ENCODE results near the gene CUBN.

The CUBN gene

DNA sequence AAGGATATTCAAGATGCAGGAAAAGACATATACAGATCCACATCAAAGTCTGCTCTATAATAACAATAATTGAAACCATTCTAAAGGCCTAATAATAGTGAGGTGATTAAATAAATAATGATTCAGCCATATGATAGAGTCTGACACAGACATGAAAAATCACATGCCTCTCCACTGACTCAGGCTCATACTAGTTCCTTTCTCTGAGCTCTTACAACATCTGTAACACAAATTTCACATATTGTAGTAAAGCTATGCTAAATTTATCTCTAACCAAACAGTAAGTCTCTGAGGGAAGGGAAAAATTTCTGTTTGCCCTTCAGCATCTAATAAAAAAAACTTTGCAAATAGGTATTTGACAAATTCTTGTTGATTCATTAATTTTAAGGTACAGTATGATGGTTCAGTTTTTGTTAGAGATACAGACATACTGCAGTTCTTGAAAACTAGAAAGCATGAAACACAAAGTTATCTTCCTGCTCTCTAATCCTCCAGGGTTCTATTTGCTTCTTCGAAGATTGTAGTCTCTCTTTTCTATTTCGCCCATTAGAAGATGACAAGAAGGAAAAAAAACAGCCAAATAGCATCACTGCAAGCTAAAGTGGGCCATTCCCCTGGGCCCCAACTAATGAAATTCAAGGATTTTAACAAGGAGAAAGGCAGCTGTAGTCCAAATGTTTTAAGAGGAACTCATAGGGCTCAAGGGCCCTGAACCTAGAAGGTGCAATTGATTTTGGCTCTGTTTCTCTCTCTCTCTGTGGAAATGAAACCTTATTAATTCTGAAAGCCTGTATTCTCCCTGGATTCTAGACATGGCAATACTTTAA lies 53.9 kb downstream of the CUBN start:
- in situ Hi-C loops (cut with HindIII; ENCODE audit: low sequenced_read_pairs) = no loop called here

DNA sequence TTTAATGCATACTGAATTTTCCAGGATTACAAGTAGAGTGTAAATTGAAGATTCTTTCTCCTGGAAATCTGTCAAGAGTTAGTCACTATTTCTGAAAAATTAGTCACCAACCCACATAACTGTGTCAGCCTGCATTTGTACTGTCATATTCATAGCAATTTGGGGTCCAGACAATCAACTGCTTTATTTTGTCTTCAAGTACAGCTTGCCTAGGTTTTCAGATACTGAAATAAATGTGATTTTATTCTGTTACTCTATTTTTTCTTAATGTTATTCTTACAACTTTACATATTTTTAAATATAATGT lies 55.1 kb downstream of the CUBN start:
- in situ Hi-C loops (cut with HindIII; ENCODE audit: low sequenced_read_pairs) = no loop called here

DNA sequence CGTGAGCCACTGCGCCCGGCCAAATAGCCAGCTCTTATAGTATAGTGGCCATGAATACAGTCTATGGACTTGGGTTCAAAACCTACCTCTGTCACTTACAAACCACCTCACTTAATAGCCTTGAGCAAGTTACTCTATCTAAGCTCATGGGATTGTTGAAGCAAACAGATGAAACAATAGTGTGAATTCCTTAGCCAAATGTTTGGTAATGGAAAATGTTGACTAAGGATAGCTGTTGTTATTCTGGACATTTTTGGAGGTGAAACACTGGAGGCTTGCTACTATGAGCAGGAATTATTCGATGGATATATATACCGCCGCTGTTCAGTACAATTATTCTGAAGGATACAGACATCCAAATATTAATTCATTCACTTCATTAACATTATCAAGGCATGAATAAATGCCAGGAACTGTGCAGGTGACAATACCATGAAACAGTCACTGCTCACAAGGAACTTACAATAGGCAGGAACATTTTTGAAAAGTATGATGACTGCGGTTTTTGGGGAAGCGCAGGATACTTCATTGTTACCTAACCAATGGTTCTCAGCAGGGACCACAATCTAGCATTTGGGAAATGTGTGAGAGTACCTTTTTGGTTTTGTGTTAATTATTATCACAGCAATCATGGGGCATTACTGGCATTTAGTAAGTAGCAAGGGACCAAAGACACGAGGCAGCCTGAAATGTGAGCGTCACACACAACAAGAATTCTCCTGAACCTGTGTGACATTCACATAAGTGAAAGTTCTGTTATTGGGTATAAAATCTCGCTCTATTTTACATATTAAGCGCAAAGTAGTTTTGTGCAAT lies 55.7 kb downstream of the CUBN start:
- in situ Hi-C loops (cut with HindIII; ENCODE audit: low sequenced_read_pairs) = no loop called here

DNA sequence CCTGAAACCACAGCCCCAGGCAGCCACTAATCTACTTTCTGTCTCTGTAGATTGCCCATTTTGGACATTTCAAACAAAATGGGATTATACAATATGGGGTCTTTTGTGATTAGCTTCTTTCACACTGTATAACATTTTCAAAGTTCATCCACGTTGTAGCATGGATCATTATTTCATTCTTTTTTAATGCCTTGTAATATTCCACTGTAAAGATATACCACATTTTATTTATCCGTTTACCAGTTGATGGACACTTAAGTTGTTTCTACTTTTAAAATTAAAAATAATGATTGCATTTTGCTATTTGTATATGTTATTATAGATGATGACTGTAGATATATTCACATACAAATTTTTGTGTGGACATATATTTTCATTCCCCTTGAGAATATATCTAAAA lies 60.7 kb downstream of the CUBN start:
- in situ Hi-C loops (cut with HindIII; ENCODE audit: low sequenced_read_pairs) = no loop called here

DNA sequence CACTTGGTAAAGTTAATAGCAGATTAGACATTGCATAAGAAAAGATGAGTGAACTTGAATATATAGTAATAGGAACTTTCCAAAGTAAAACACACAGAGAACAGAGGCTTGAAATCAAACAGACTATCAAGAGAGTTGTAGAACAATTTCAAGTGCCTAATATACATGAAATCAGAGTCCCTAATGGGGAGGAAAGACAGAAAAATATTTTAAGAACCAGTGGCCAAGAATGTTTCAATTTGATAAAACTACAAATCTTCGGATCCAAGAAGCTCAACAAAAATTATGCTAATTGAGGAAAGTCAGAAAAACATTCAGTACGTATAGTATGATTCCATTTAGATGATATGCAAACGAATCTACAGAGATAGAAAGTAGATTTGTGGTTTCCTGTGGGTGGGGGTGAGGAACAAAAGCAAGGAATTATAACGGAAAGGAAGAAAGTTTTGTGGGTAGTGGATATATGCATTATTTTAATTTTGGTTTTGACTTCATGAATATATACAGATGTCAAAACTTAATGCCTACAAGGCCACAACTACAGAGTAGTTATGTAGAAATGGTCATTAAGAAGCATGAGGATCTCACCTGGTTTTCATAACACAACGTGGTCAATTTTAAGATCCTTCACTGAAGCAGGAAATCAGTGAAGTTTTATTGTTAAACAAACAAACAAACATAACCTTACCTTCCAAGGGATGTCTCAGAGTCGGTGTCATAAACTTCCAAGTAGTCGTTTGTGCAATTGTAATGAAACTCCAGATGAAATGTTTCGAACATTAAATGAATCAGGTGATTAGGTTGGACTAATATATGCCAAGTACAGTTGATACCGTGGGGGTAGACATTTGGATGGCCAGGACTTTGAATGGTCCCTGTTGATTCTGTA lies 62.0 kb downstream of the CUBN start:
- in situ Hi-C loops (cut with HindIII; ENCODE audit: low sequenced_read_pairs) = no loop called here

DNA sequence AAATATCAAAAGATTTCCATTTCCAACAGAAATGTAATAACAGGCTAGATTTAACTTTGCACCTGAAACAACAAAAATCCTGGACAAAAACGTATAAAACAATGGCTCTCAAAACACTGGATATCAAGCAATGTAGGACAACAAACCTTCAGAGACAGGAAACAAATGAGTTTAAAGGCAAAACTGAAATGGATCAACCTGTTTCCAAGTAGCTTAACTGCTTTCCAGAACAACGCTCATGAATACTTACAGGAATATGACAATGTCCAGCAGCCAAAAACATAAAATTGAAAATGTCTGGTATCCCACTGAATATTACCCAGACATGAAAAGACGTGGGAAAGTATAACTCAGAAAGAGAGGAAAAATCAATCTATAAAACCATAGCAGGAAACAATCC lies 62.8 kb downstream of the CUBN start:
- in situ Hi-C loops (cut with HindIII; ENCODE audit: low sequenced_read_pairs) = no loop called here

DNA sequence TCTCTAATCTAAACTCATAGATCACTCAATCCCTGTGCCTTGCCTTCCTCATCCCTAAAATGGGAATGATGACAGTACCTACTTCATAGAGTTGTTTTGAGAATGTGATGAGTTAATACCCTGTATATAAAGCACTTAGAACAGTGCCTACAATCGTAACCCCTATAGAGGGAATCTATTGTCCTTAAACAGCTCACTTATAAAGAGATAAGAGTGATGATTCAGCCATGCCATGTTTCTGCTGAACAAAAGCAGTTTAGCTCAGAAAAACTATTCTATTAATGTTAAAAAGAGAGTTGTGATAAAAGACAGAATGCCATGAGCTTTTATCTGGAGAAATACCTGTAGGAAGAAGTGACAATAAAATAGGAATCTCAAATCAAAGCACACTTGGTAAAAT lies 63.6 kb downstream of the CUBN start:
- in situ Hi-C loops (cut with HindIII; ENCODE audit: low sequenced_read_pairs) = no loop called here

DNA sequence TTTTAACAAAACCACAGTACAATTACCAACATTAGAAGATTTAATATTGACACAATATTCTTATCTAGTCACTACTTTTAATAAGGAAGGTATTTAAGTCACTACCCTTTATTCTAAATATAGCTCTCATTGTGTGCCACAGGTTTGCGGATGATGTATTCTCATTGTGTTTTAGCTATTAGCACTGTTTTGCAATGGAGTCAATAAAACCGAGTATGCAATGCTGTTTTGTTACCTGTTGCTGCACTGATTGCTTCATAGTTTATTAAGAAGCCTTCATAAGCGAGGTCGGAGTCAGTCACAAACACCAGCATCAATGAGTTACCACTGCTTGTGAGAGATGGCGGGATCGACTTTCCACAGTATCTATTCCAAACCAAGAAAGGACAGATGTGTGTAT lies 64.3 kb downstream of the CUBN start:
- in situ Hi-C loops (cut with HindIII; ENCODE audit: low sequenced_read_pairs) = no loop called here

DNA sequence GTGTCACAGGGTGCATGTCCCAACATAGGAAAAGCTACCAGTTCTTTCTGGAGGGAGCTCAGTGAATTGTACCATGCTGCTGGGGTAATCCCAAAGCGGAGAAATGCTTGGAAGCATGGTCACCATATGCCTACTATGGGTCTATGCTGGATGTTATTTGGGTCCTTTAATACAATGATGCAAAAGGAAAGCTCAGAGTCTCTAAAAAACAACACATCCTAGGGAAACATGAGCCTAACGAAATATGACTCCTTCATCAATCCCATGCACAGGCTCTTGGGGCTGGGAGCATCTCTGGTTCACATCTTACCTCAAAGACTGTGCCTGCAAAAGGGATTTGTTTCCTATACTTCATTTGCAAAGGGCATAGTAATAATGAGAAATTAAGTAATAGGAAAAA lies 65.2 kb downstream of the CUBN start:
- in situ Hi-C loops (cut with HindIII; ENCODE audit: low sequenced_read_pairs) = loop anchor here (5.0 kb wide), 1 partner anchor 82 kb away; no protein-coding TSS in a partner anchor

DNA sequence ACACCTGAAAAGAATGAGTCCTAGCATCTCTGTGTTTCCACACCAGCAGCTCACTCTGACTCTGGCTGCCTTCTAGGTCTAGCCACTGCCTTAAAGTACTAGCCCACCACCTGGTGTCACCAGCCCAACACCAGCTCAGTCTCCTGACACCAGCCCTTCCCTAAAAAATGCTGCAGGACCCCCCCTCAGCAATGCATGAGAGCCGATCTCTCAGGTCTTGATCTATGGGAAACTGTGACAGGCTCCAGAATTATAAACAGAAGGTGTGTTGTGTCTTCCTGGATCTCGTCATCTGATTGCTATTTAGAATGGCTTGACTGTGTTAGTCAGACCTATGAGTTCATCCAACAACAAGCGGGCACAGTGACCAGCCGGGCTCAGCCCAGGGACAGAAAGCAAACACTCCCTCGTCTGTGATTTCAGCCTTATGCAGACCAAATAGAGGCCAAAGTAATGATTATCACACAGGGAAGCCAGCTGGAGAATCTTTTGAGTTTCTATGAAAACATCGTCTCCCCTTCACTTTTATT lies 66.6 kb downstream of the CUBN start:
- in situ Hi-C loops (cut with HindIII; ENCODE audit: low sequenced_read_pairs) = loop anchor here (5.0 kb wide), 1 partner anchor 81 kb away; no protein-coding TSS in a partner anchor

DNA sequence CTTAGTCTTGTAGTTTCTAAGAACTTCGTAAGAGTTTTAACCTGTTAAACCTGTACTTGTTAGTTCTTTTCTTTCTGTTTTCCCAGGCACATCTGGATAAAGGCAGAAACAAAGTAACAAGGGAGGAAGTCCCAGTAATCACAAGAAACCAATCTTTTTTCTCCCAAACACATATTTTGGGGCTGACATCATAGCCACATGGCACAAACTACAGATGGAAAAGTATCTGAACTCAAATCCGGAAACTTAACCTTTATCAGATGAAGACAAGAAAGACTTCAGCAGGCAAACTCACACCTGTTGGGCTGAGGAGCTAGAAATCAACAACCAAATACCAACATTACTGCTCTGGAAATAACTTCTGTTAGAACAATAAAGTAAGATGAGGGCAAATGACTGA lies 67.1 kb downstream of the CUBN start:
- in situ Hi-C loops (cut with HindIII; ENCODE audit: low sequenced_read_pairs) = loop anchor here (5.0 kb wide), 1 partner anchor 80 kb away; no protein-coding TSS in a partner anchor

DNA sequence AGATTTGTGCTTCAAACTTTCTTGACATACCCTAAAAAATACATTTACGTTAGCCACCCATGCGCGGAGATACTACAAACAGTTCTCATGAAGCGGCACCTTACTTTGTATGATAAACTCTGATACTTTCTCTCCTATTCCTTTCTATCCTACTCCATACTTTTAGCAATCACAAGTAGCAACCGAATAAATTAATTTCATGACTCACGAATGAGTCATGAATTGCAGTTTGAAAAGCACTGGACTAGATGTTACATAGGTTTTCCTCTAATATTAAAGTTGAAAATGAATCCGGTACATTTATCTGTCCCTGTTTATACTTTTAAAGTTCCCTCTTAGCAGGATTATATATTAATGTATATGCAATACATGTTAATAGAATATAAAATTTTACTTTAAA lies 67.6 kb downstream of the CUBN start:
- in situ Hi-C loops (cut with HindIII; ENCODE audit: low sequenced_read_pairs) = loop anchor here (5.0 kb wide), 1 partner anchor 80 kb away; no protein-coding TSS in a partner anchor

DNA sequence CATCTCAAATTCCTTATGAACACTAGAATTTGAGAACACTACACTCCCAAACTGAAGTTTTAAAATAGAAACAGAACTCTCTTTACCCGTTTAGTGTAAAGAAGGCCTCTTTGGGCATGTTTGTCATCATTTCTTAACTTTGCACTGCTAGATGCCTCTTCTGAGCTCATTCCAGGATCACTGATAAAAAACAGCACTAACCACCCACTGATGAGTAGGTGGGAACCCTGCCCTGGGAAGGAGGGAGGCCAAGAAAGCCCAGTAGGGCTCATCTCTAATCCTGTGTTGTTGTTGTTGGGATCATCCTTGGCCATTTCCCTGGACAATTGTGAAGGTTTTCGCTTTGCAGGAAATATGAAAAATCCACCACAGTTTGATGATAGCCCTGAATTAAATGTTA lies 68.2 kb downstream of the CUBN start:
- in situ Hi-C loops (cut with HindIII; ENCODE audit: low sequenced_read_pairs) = loop anchor here (5.0 kb wide), 1 partner anchor 79 kb away; no protein-coding TSS in a partner anchor

DNA sequence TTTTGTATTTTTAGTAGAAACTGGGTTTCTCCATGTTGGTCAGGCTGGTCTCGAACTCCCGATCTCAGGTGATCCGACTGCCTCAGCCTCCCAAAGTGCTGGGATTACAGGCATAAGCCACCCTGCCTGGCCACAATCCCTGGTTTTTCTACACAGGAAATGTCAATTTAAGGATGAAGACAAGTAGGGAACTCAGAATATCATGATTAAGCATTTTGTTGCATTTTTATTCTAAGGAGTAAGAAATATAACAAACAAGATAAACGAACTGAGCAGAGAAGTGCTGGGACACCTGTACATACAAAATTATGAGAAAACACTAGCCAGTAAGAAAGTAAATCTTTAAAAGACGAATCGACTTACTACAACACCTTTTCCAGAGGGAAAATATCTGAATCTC lies 69.3 kb downstream of the CUBN start:
- in situ Hi-C loops (cut with HindIII; ENCODE audit: low sequenced_read_pairs) = loop anchor here (5.0 kb wide), 1 partner anchor 78 kb away; no protein-coding TSS in a partner anchor

DNA sequence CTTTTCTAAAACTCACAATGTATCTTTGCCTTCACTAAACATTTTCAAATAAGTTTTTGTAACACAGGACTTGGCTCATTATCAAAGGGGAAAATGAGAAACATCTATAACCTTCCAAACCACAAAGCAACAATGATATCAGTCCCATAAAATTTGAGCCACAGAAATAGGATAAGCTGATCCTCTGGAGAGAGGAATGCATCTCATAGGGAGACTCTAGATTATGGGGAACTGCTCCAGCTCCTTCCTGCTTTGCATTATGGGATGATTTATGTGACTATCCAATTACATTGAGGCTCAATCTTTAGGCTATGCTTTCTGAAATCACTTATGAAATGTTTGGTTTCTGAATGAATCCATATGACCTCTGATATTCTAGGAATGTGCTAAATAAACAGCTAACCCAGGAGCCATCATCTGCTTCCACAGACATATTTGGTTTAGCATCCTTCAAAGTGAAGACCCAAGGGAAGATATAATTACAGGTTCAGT lies 70.4 kb downstream of the CUBN start:
- in situ Hi-C loops (cut with HindIII; ENCODE audit: low sequenced_read_pairs) = no loop called here

DNA sequence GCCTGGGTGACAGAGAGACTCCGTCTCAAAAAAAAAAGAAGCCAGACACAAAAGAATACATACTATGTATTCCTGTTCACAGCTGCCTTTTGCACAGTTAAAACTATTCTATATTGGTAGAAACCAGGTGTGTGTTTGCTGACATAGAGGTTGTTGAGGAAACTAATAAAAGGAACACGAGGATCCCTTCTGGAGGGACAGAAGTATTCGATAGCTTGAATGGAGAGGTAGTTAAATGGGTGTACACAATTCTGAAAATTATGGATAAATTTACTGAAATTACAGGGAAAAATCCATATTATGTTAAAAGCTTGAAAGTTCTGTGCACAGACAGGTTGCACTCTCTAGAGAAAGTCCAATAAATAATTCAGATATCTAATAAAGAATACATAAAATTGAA lies 71.5 kb downstream of the CUBN start:
- in situ Hi-C loops (cut with HindIII; ENCODE audit: low sequenced_read_pairs) = no loop called here

DNA sequence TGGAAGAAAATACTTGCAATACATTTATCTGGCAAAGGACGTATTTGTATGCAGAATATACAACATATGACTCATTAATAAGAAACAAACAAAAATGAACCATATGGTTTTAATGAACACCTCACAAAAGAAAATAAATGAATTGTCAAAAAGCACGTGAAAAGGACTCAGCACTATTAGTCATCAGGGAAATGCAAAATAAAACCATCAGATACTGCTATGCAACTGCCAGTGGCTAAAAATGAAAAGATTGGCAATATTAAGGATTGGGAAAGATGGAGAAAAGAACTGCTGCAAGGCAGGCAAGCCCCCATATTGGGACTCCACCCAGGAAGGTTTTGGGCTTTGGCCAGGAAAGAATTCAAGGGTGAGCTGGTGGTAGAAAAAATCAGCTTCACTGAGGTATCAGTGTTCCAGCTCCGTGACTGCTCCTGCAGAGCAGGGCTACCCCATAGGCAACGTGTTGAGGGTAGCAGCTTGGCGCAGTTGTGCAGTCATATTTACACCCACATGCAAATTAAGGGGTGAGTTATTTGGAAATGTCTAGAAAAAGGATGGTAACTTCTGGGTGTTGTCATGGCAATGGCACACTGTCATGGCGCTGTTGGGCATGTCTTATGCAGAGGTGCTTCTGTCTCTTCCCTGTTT lies 72.7 kb downstream of the CUBN start:
- in situ Hi-C loops (cut with HindIII; ENCODE audit: low sequenced_read_pairs) = no loop called here

DNA sequence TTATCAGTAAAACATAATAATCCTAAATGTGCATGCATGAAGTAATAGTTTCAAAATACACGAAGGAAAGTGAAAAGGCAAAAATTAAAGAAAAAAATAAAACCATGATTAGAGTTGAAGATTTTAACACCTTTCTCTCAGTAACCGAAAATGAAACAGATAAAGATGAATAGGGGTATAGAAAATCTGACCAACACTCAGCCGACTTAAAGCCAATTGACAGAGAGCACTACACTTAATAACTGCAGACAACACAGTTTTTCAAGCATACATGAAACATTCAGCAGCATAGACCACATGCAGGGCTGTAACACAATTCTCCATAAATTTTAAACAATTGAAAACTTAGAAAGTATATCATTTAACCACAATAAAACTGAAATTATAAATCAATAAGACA lies 76.1 kb downstream of the CUBN start:
- in situ Hi-C loops (cut with HindIII; ENCODE audit: low sequenced_read_pairs) = no loop called here

DNA sequence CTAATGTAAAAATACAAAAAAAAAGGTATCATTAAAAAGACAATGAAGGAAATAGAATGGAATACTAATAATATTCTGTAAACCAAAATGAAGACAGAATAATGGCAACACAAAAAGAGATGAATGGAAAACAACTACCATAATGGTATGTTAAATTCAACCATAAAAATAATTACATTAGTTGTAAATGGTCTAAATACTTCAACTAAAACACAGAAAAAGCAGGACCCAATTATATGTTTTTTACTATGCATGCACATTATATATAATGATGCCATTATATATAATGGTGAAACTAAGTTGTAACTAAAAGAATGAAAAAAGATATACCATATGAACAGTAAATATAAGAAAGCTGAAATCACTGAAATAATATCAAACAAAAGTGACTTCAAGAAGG lies 76.5 kb downstream of the CUBN start:
- in situ Hi-C loops (cut with HindIII; ENCODE audit: low sequenced_read_pairs) = no loop called here

DNA sequence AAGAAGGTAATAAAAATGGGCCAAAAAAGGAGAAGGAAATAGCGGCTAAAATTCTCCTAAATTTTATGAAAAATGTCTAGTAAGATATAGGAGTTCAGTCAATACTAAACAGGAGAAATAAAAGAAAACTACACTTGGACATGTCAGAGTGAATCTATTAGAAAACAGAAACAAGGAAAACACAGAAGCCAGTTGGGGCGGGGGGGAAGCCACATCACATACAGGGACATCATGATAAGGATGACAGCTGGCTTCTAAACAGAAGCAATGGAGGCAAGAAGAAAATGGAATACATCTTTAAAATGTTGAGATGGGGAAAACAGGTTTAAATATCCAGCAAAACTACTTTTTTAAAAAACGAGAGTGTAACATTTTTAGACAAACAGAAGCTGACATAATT lies 77.8 kb downstream of the CUBN start:
- in situ Hi-C loops (cut with HindIII; ENCODE audit: low sequenced_read_pairs) = no loop called here
